ENCODE results near the gene EXOSC10. TPM values are rescaled to one million over a fixed set of nuclear protein-coding genes. Genes with fewer than 3 reads are reported as not detected.

EXOSC10 gene
- polyA plus RNA-seq, 1 donor from 2014 or later = 115 TPM

DNA sequence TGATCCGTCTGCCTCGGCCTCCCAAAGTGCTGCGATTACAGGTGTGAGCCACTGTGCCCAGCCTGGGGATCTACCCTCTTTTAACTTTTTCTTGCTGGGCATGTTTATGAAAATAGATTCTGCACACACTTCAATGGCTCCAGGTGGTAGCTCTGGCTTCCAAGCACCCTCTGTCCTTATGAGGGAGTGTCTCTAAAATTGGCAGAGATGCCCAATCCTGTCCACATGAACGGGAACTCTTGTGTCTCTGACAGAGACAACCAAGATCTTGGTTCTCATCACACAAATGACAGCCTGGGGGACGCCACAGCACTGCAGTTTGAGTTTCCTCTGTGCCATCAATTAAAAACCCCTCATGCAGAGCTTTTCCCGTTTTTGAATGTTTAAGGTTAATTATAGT lies 46.1 kb upstream of the EXOSC10 start:
- no peak overlapping the region for H3K27ac ChIP-seq (ENCODE audit: low read length)

DNA sequence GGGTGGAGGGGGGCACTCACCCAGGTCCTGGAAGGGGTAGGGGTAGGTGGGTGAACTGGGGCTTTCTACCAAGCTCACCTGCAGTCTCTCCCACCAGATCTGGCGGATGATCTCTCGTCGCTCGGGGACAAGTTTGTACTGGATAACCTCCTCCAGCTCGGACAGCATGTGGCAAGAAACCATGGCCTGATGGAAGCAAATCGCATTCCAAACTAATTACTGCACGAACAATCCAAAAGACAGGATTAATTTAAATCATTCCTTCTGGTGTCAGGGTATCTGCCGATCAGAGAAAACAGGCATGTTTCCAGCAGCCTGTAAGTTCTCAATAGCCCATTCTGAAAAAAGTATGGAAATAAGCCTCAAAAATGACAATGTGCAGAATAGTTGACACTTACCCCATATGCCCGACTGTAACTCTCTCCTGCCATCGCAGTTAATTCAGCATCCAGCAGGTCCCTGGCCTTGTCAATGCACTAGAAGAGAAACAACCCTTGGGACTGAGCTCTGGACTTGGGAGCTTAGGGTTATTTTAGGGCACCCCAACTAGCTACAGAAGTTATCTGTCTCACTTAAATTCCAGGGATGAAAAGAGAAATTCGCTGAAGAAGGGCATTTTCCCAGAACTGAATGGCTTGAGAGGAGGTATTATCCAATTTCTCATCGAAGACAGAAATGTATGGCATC lies 45.0 kb upstream of the EXOSC10 start:
- Histone ChIP-seq H4K20me1 (ENCODE audit: insufficient read depth) (no peaks in the 10 kb centered on the region), H3K4me2 (ENCODE audit: low read length) (no peak overlapping the region), H3F3A (ENCODE audit: insufficient read depth, low read length, poor library complexity, severe bottlenecking) (no peaks in the 10 kb centered on the region), H3K27me3 (ENCODE audit: insufficient read depth, low read depth, low read length) (no peaks in the 10 kb centered on the region), H3K9me2 (ENCODE audit: insufficient read depth, low read length) (no peaks in the 10 kb centered on the region), H2AFZ (ENCODE audit: low read depth, low read length) (no peak overlapping the region), H3K27ac (ENCODE audit: low read length) (no peak overlapping the region), H3K9ac (ENCODE audit: low read length) (no peak overlapping the region), H3K9me3 (ENCODE audit: low read length) (no peaks in the 10 kb centered on the region), H3K79me2 (replicated peaks; ENCODE audit: insufficient read depth, low read length) (no peaks in the 10 kb centered on the region), H3K36me3 (ENCODE audit: insufficient read depth, low read length) (no peaks in the 10 kb centered on the region), H3K4me3 (ENCODE audit: low read length) (no peak overlapping the region)
- TF ChIP-seq, protein P1, sequence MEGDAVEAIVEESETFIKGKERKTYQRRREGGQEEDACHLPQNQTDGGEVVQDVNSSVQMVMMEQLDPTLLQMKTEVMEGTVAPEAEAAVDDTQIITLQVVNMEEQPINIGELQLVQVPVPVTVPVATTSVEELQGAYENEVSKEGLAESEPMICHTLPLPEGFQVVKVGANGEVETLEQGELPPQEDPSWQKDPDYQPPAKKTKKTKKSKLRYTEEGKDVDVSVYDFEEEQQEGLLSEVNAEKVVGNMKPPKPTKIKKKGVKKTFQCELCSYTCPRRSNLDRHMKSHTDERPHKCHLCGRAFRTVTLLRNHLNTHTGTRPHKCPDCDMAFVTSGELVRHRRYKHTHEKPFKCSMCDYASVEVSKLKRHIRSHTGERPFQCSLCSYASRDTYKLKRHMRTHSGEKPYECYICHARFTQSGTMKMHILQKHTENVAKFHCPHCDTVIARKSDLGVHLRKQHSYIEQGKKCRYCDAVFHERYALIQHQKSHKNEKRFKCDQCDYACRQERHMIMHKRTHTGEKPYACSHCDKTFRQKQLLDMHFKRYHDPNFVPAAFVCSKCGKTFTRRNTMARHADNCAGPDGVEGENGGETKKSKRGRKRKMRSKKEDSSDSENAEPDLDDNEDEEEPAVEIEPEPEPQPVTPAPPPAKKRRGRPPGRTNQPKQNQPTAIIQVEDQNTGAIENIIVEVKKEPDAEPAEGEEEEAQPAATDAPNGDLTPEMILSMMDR (IDR thresholded peaks at IDR 0.05; ENCODE audit: poor library complexity, severe bottlenecking) = no peak
- TF ChIP-seq EZH2 (IDR thresholded peaks at IDR 0.05; ENCODE audit: borderline replicate concordance, insufficient read depth, low read length, poor library complexity, severe bottlenecking) = no peak
- no peak for TF ChIP-seq SMC3 (conservative IDR thresholded peaks at IDR 0.05; ENCODE audit: poor library complexity)
- TF ChIP-seq POLR2AphosphoS5 (IDR thresholded peaks at IDR 0.05) = no peak

More for the DNA sequence above, 46.1 kb upstream of the EXOSC10 start:
- no peaks in the 10 kb centered on the region for H3K36me3 ChIP-seq (ENCODE audit: insufficient read depth, low read length)
- no peak overlapping the region for H2AFZ ChIP-seq (ENCODE audit: low read depth, low read length)
- no peaks in the 10 kb centered on the region for H3F3A ChIP-seq (ENCODE audit: insufficient read depth, low read length, poor library complexity, severe bottlenecking)
- no peaks in the 10 kb centered on the region for H4K20me1 ChIP-seq (ENCODE audit: insufficient read depth)
- H3K4me2 ChIP-seq (ENCODE audit: low read length) = no peak overlapping the region
- no peaks in the 10 kb centered on the region for H3K9me3 ChIP-seq (ENCODE audit: low read length)
- no peaks in the 10 kb centered on the region for H3K27me3 ChIP-seq (ENCODE audit: insufficient read depth, low read depth, low read length)
- H3K79me2 ChIP-seq (replicated peaks; ENCODE audit: insufficient read depth, low read length) = no peaks in the 10 kb centered on the region
- H3K4me3 ChIP-seq (ENCODE audit: low read length) = no peak overlapping the region
- TF ChIP-seq EZH2 (IDR thresholded peaks at IDR 0.05; ENCODE audit: borderline replicate concordance, insufficient read depth, low read length, poor library complexity, severe bottlenecking) = no peak
- TF ChIP-seq TAF1 (IDR thresholded peaks at IDR 0.05; ENCODE audit: low read depth) = no peak
- no peak for TF ChIP-seq REST (IDR thresholded peaks at IDR 0.05; ENCODE audit: borderline replicate concordance)
- no peak for TF ChIP-seq POLR2AphosphoS5 (IDR thresholded peaks at IDR 0.05)
- no peak for TF ChIP-seq RAD21 (conservative IDR thresholded peaks at IDR 0.05)
- TF ChIP-seq, protein P1 (IDR thresholded peaks at IDR 0.05; ENCODE audit: poor library complexity, severe bottlenecking) = no peak
- H3K9ac ChIP-seq (ENCODE audit: low read length) = no peak overlapping the region
- no peaks in the 10 kb centered on the region for H3K9me2 ChIP-seq (ENCODE audit: insufficient read depth, low read length)
